K562 (cell line): ENCODE data around the gene HS3ST2.

Source experiments
- ARNT ChIP-seq, 2 experiments: fragments of 450-650 bp; IDR thresholded peaks; 2 replicates each; pipeline ENCODE4 v1.6.1; 2016; ENCODE audit warnings: mild to moderate bottlenecking in 1 of 2
- CTCF ChIP-seq, 3 experiments: IDR thresholded peaks in 2 of 3; conservative IDR thresholded peaks in 1 of 3; 2 replicates each; pipeline ENCODE4 v1.5.1; 2011 to 2012; ENCODE audit warnings: low read length in 3 of 3, mild to moderate bottlenecking in 3 of 3, control low read depth in 2 of 3, improper control_type of control experiment in 1 of 3, inconsistent platforms in 1 of 3, low read depth in 1 of 3, mixed read lengths in 1 of 3, moderate library complexity in 1 of 3; ENCODE audit not compliant: insufficient read depth in 2 of 3
- EGR1 ChIP-seq: fragments of 450-650 bp; conservative IDR thresholded peaks from 2 replicates; pipeline ENCODE4 v1.6.1; 2017; ENCODE audit warnings: mild to moderate bottlenecking
- EP300 ChIP-seq: IDR thresholded peaks from 2 replicates; pipeline ENCODE4 v1.6.1; 2012; ENCODE audit warnings: low read length, improper control_type of control experiment
- FUS ChIP-seq: fragments of 200-400 bp; formaldehyde crosslinking; optimal IDR thresholded peaks from 2 replicates; pipeline ENCODE3; 2017; ENCODE audit warnings: low read depth, low read length
- MAZ ChIP-seq, 2 experiments: fragments of 450-650 bp in 1 of 2; sonication (generic) in 1 of 2; formaldehyde crosslinking; IDR thresholded peaks in 1 of 2; conservative IDR thresholded peaks in 1 of 2; 2 replicates each; pipeline versions ENCODE4 v1.4.0 to v1.5.0; 2020; ENCODE audit warnings: mild to moderate bottlenecking in 1 of 2, missing genetic modification reagents in 1 of 2
- MYBL2 ChIP-seq, 2 experiments: fragments of 450-650 bp in 1 of 2; sonication (generic) in 1 of 2; formaldehyde crosslinking in 1 of 2; IDR thresholded peaks; 2 replicates each; pipeline versions ENCODE4 v1.6.1 to v1.8.1; 2017 to 2022; ENCODE audit warnings: borderline replicate concordance in 1 of 2, inconsistent platforms in 1 of 2, low read depth in 1 of 2, mild to moderate bottlenecking in 1 of 2, missing genetic modification reagents in 1 of 2, moderate library complexity in 1 of 2
- RAD51 ChIP-seq: fragments of 450-650 bp; IDR thresholded peaks from 2 replicates; pipeline ENCODE4 v1.7.1; 2016; ENCODE audit warnings: low read depth, mild to moderate bottlenecking, borderline replicate concordance
- RCOR1 ChIP-seq, 2 experiments: IDR thresholded peaks; 2 replicates each; pipeline ENCODE4 v1.6.1; 2012; ENCODE audit warnings: low read depth in 2 of 2, low read length in 2 of 2, borderline replicate concordance in 1 of 2, improper control_type of control experiment in 1 of 2
- SPI1 ChIP-seq: IDR thresholded peaks from 2 replicates; pipeline ENCODE4 v1.6.1; 2011; ENCODE audit warnings: low read depth, low read length, control low read depth, borderline replicate concordance
- TAF1 ChIP-seq: IDR thresholded peaks from 2 replicates; pipeline ENCODE4 v1.6.1; 2011; ENCODE audit warnings: mild to moderate bottlenecking, low read length, moderate library complexity; ENCODE audit not compliant: insufficient read depth, control insufficient read depth, severe bottlenecking; ENCODE audit errors: extremely low read depth
- U2AF2 ChIP-seq: fragments of 200-400 bp; formaldehyde crosslinking; optimal IDR thresholded peaks from 2 replicates; pipeline ENCODE3; 2017; ENCODE audit warnings: low read depth, mild to moderate bottlenecking, low read length
- TF ChIP-seq, protein P1 (sequence below): IDR thresholded peaks from 3 replicates; pipeline ENCODE4 v1.6.1; 2011; ENCODE audit warnings: borderline replicate concordance, mild to moderate bottlenecking, moderate library complexity; ENCODE audit not compliant: insufficient read length; ENCODE audit errors: extremely low read depth
- TF ChIP-seq, protein P2 (sequence below): sonication (generic); formaldehyde crosslinking; IDR thresholded peaks from 2 replicates; pipeline ENCODE4 v1.5.0; 2020; ENCODE audit warnings: missing genetic modification reagents

GRCh38 chr16:22786284-22786683 is 27.7 kb upstream of the HS3ST2 start:
- TF ChIP-seq RAD51 (no peak), EP300 (no peak), TAF1 (no peak), RCOR1 (IDR thresholded peaks at IDR 0.05; ENCODE audit: borderline replicate concordance in 1 of 2, low read depth in 2 of 2, low read length in 2 of 2) (no peak), FUS (no peak), CTCF (IDR thresholded peaks at IDR 0.05 in 2 of 3, conservative IDR thresholded peaks at IDR 0.05 in 1 of 3; ENCODE audit: insufficient read depth in 2 of 3, low read depth in 1 of 3, low read length in 3 of 3) (no peak), MYBL2 (IDR thresholded peaks at IDR 0.05; ENCODE audit: low read depth) (no peak), MYBL2 (CRISPR knock-in tag; IDR thresholded peaks at IDR 0.05; ENCODE audit: borderline replicate concordance) (no peak), ARNT (IDR thresholded peaks at IDR 0.05) (no peak), MAZ (CRISPR knock-in tag; conservative IDR thresholded peaks at IDR 0.05 in 1 of 2, IDR thresholded peaks at IDR 0.05 in 1 of 2) (no peak), SPI1 (no peak), U2AF2 (no peak), EGR1 (no peak)
- TF ChIP-seq, protein P1, sequence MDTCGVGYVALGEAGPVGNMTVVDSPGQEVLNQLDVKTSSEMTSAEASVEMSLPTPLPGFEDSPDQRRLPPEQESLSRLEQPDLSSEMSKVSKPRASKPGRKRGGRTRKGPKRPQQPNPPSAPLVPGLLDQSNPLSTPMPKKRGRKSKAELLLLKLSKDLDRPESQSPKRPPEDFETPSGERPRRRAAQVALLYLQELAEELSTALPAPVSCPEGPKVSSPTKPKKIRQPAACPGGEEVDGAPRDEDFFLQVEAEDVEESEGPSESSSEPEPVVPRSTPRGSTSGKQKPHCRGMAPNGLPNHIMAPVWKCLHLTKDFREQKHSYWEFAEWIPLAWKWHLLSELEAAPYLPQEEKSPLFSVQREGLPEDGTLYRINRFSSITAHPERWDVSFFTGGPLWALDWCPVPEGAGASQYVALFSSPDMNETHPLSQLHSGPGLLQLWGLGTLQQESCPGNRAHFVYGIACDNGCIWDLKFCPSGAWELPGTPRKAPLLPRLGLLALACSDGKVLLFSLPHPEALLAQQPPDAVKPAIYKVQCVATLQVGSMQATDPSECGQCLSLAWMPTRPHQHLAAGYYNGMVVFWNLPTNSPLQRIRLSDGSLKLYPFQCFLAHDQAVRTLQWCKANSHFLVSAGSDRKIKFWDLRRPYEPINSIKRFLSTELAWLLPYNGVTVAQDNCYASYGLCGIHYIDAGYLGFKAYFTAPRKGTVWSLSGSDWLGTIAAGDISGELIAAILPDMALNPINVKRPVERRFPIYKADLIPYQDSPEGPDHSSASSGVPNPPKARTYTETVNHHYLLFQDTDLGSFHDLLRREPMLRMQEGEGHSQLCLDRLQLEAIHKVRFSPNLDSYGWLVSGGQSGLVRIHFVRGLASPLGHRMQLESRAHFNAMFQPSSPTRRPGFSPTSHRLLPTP: no peak
- TF ChIP-seq, protein P2, sequence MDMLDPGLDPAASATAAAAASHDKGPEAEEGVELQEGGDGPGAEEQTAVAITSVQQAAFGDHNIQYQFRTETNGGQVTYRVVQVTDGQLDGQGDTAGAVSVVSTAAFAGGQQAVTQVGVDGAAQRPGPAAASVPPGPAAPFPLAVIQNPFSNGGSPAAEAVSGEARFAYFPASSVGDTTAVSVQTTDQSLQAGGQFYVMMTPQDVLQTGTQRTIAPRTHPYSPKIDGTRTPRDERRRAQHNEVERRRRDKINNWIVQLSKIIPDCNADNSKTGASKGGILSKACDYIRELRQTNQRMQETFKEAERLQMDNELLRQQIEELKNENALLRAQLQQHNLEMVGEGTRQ (CRISPR knock-in tag): no peak
